A673 (cell line): Measurements from ENCODE around the gene KCNQ1. TPM values are rescaled to one million over a fixed set of nuclear protein-coding genes. Genes with fewer than 3 reads are reported as not detected.

ENCODE experiments used
- BruUV-seq: library from RNA; stranded (reverse); fragments of 400-500 nt; replicated peaks from 2 replicates; lab custom pipeline; 2021; lab: Mats Ljungman, UMichigan
- CTCF ChIA-PET: fragments of 300-600 bp; sonication (Branson Sonifier 250); formaldehyde crosslinking; loops from one replicate; lab custom pipeline; 2022; ENCODE audit warnings: antibody characterized with exemption; lab: Charles Lee
- POLR2A ChIA-PET: fragments of 300-600 bp; sonication (Branson Sonifier 250); formaldehyde crosslinking; loops from one replicate; lab custom pipeline; 2022; ENCODE audit warnings: antibody characterized with exemption; ENCODE audit not compliant: low non-redundant PET; lab: Charles Lee
- DNase-seq: peaks from one replicate; pipeline ENCODE4 v3.0.0-alpha.2; 2015; ENCODE audit warnings: low spot score
- H3K27ac ChIP-seq: fragments of 200-600 bp; sonication (generic); 2 replicates; pipeline ENCODE4 v1.5.1; 2016; ENCODE audit warnings: mixed run types, low read depth, mild to moderate bottlenecking, mixed read lengths, antibody characterized with exemption, low read length; ENCODE audit not compliant: poor library complexity, severe bottlenecking
- H3K27me3 ChIP-seq: fragments of 200-600 bp; sonication (generic); replicated peaks from 2 replicates; pipeline ENCODE4 v1.6.1; 2017; ENCODE audit warnings: mixed run types, low read depth, mild to moderate bottlenecking, mixed read lengths, antibody characterized with exemption, low read length; ENCODE audit not compliant: insufficient read depth, poor library complexity
- H3K36me3 ChIP-seq: fragments of 200-600 bp; sonication (generic); 2 replicates; pipeline ENCODE4 v1.6.1; 2016; ENCODE audit warnings: mixed run types, mild to moderate bottlenecking, mixed read lengths, antibody characterized with exemption, low read length; ENCODE audit not compliant: insufficient read depth, poor library complexity, severe bottlenecking
- H3K4me1 ChIP-seq: fragments of 200-600 bp; sonication (generic); 2 replicates; pipeline ENCODE4 v1.6.1; 2017; ENCODE audit warnings: mixed run types, mild to moderate bottlenecking, mixed read lengths, antibody characterized with exemption, low read length; ENCODE audit not compliant: insufficient read depth, poor library complexity, severe bottlenecking
- H3K4me3 ChIP-seq: fragments of 200-600 bp; sonication (generic); 2 replicates; pipeline ENCODE4 v1.5.1; 2016; ENCODE audit warnings: low read depth, mixed run types, mild to moderate bottlenecking, mixed read lengths, low read length; ENCODE audit not compliant: poor library complexity, severe bottlenecking
- H3K9me3 ChIP-seq: fragments of 200-600 bp; sonication (generic); 2 replicates; pipeline ENCODE4 v1.6.1; 2016; ENCODE audit warnings: mixed run types, low read depth, mild to moderate bottlenecking, mixed read lengths, antibody characterized with exemption, low read length; ENCODE audit not compliant: poor library complexity, severe bottlenecking
- EZH2 ChIP-seq: fragments of 200-600 bp; sonication (generic); IDR thresholded peaks from 2 replicates; pipeline ENCODE4 v1.6.1; 2017; ENCODE audit warnings: borderline replicate concordance, low read depth, mild to moderate bottlenecking, mixed read lengths, antibody characterized with exemption, low read length; ENCODE audit not compliant: poor library complexity, severe bottlenecking
- intact Hi-C: fragments of 100-400 bp; cut with micrococcal nuclease; formaldehyde crosslinking; loops from one replicate; pipeline ENCODE4 v1.10.0; 2022; ENCODE audit not compliant: unreplicated experiment
- total RNA-seq: library from RNA; stranded (reverse); gene quantifications from 2 replicates; pipeline ENCODE4 v1.2.3, GENCODE V29; 2021
- TF ChIP-seq, protein P1 (sequence below): fragments of 300-800, 200-600 bp; sonication (generic); conservative IDR thresholded peaks from 2 replicates; pipeline ENCODE4 v1.5.1; 2017; ENCODE audit warnings: low read depth, mild to moderate bottlenecking, antibody characterized with exemption, low read length, moderate library complexity, mixed read lengths

Gene KCNQ1
- total RNA-seq, 1 experiment from 2014 or later: not detected

DNA sequence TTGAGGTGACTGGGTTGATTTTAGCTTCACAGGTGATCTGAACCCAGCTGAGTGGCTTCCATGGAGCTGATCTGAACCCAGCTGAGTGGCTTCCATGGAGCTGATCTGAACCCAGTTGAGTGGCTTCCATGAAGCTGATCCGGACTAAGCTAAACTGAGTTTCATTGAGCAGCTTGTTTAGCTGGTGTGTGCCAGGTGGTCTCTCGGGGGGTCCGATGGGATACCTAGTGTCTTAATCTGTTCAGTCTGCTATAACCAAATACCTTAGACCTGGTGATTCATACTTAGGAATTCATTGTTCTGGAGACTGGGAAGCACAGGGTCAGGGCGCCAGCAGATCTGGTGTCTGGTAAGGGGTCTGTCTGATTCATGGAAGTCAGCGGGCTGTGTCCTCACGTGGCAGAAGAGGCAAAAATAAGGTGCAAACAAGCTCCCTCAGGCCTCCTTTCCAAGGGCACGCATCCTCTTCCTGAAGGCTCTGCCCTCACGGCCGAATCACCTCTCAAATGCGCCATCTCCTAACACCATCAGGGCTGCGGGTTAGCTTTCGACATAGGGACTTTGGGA is 307.5 kb downstream of the KCNQ1 start:
- peaks cover 14% of the 10 kb centered on the region for H3K4me1 ChIP-seq
- H3K27ac ChIP-seq: no peak overlapping the region
- H3K4me3 ChIP-seq: no peak overlapping the region
- POLR2A ChIA-PET: interaction anchor here (0.5 kb wide), 1 partner anchor 1098 kb away, joined by 16 read pairs; no protein-coding TSS in a partner anchor
- H3K27me3 ChIP-seq: no peaks in the 10 kb centered on the region
- TF ChIP-seq EZH2: no peak
- TF ChIP-seq, protein P1, sequence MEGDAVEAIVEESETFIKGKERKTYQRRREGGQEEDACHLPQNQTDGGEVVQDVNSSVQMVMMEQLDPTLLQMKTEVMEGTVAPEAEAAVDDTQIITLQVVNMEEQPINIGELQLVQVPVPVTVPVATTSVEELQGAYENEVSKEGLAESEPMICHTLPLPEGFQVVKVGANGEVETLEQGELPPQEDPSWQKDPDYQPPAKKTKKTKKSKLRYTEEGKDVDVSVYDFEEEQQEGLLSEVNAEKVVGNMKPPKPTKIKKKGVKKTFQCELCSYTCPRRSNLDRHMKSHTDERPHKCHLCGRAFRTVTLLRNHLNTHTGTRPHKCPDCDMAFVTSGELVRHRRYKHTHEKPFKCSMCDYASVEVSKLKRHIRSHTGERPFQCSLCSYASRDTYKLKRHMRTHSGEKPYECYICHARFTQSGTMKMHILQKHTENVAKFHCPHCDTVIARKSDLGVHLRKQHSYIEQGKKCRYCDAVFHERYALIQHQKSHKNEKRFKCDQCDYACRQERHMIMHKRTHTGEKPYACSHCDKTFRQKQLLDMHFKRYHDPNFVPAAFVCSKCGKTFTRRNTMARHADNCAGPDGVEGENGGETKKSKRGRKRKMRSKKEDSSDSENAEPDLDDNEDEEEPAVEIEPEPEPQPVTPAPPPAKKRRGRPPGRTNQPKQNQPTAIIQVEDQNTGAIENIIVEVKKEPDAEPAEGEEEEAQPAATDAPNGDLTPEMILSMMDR: no peak
- CTCF ChIA-PET: no interaction called here
- DNase-seq: no peak
- no TSS peak for BruUV-seq
- H3K36me3 ChIP-seq: no peaks in the 10 kb centered on the region
- H3K9me3 ChIP-seq: no peaks in the 10 kb centered on the region
- intact Hi-C loops: no loop called here

DNA sequence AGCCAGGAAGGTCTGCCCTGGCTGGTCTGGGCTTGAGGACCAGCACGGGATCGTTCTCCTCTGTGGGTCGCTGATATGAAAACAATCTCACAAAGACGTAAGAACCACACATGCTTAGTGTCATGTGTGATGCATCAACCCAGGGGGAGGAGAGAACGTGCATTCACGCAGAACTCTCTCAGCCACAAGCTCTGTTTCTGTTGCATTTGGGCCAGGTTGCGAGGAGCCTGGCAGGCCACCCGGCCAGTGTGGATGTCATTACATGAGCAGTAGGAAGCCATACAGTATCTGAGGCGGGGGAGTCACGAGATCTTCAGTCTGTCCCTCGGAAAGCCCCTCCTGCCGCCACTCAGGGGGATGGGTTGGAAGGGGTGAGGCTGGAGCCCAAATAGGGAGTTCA is 308.1 kb downstream of the KCNQ1 start:
- BruUV-seq: no TSS peak
- Histone ChIP-seq H3K9me3 (no peaks in the 10 kb centered on the region), H3K36me3 (no peaks in the 10 kb centered on the region), H3K4me1 (peaks cover 10% of the 10 kb centered on the region), H3K4me3 (no peak overlapping the region), H3K27me3 (no peaks in the 10 kb centered on the region), H3K27ac (no peak overlapping the region)
- ChIA-PET CTCF (no interaction called here), POLR2A (no interaction called here)
- intact Hi-C loops: no loop called here
- no peak for DNase-seq
- TF ChIP-seq, protein P1: no peak

DNA sequence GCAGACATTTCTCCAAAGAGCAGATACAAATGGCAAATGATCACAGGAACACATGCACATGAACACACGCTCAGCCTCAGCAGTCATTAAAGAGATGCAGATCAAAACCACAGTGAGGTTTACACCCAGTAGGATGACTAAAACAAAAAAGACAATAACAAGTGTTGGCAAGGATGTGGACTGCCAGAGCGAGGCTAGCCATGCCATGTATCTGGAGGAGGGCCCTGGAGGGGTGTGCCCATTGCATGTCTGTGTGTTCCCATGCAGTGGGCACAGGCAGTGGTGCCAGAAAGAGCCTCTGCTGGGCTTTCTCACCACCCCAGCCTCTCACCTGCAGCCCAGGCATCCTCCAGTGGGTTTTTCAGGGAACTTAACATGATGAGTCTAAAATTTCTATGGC is 309.2 kb downstream of the KCNQ1 start:
- no peaks in the 10 kb centered on the region for H3K9me3 ChIP-seq
- no peaks in the 10 kb centered on the region for H3K27me3 ChIP-seq
- no TSS peak for BruUV-seq
- no peak overlapping the region for H3K27ac ChIP-seq
- no peak for DNase-seq
- H3K36me3 ChIP-seq: no peaks in the 10 kb centered on the region
- intact Hi-C loops: no loop called here
- CTCF ChIA-PET: no interaction called here
- peaks cover 10% of the 10 kb centered on the region for H3K4me1 ChIP-seq
- H3K4me3 ChIP-seq: no peak overlapping the region
- POLR2A ChIA-PET: no interaction called here
- TF ChIP-seq EZH2: no peak
- TF ChIP-seq, protein P1: no peak
